ENCODE data around the gene RUNX3.

The RUNX3 gene

DNA sequence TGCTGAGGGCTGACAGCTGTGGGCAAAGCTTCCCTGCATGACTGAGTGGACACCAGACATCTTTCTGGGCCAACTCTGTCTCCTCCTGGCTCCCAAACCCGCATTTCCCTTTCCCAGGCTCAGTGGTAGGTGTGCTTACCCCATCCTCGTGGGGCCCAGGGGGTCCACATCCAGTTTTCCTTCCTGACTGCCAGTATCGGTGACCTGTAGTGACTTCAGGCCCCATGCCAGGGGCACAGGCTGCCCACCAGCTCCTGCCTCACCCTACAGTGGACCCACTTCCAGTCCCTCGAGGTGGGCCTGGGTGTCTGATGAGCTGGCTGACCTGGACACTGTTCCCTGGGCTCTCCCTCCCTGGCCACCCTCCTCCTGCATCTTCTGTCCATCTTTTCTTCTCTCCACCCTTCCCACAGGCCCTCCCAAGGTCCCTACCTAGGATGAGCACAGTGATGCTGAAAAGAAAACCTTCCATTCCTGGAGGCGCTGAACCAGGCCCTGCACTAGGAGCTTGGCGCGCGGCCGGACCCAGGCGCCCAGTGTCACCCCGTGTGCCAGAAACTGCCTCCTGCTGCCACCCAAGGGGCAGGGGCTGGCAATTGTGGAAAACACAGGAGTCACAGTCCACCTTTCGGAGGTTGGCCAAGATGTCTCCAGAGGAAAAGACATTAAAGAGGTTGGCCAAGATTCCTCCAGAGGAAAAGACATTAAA, 67.1 kb downstream of the RUNX3 start:
- no peak for DNase-seq (ENCODE audit: low spot score)

DNA sequence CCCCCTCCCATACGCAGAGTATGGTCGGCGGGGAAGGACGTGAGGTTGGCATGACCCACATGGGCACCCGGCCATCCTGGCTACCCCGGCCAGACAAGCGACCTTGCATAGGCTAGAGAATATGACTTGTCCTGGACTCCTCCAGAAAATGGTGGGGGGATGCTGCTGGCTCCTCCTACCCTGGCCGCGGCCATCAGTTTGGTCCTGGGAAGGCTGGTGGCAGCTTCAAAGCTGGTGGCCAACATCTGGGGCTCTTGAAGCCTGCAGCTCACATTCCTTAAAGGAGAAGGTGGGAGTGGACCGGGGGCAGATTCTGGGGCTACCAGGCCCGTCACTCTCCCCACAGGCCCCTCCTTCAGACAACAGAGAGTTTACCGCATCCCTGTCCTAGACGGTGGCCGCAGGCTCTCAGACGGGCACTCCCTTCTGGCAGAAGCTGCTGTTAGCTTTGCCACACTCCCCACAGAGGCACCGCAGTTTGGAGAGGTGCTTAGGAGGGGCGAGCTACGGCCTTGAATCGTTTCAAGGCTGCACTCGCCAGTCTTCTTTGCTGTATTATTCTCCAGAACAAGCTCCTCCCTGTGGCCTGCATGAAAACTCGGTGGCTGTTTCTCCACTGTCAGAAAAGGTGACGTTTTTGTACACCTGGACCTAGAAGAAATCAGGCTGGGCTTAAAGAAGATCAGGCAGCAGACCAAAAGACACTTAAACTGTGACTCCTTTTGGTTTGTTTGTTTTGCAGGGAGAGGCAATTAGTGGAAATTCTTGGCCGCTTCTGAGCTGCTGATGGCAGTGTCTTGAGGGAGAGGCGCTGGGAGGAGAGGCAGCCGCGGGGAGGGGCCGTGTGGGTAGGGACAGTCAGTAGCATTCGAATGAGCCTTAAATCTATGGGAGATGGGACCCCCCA, 68.0 kb downstream of the RUNX3 start:
- DNase-seq (ENCODE audit: low spot score), result peak; percentile 37

DNA sequence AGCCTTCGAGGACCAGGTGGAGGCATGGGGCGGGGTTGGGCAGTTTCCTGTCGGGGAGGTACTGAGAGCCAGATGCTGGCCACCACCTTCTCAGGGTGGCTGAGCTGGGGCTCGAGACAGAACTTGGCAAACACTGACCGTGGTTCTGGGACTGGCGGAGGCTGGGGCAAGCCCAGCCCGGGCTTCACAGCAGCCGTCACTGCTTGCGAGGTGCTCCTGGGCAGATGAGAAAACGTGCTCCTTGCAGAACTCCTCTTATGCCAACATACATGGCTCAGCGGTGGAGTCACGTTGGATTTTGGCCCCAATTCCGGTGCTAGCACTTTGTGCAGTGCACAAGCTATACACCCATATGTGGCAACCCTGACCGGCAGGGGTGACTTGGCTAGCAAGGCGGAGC, 69.2 kb downstream of the RUNX3 start:
- no peak for DNase-seq (ENCODE audit: low spot score)

DNA sequence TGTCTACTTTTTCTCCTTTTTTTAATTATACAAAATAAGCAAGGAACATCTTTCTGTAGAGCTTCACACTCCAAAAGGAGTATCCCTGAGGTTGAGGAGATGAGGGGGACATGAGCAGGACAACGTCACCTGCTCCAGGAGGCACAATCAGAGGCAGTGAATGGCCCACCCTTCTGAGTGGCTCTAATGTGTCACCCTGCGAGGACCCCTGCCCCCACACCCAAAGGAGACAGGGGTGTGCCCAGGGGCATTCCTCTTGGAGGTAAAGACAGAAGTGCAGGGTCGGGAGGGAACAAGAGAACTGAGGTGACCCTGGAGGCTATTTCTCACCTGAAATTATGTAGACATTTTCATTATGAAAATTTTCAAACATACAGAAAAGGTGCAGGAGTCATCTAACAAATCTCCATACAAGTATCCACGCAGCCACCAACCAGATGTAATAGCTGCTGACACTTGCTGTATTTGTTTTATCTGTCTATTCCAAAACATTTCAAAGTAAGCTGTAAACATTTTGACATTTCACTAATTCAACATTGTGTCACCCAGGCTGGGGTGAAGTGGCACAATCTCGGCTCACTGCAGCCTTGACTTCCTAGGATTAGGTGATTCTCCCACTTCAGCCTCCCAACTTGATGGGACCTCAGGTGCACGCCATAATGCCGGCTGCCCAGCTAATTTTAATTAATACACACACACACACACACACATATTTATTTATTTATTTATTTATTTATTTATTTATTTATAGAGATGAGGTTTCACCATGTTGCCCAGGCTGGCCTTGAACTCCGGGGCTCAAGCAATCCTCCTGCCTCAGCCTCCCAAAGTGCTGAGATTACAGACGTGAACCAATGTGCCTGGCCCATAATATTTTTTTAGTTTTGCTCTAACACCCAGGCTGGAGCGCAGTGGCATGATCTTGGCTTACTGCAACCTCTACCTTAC, 70.7 kb downstream of the RUNX3 start:
- no peak for DNase-seq (ENCODE audit: low spot score)

DNA sequence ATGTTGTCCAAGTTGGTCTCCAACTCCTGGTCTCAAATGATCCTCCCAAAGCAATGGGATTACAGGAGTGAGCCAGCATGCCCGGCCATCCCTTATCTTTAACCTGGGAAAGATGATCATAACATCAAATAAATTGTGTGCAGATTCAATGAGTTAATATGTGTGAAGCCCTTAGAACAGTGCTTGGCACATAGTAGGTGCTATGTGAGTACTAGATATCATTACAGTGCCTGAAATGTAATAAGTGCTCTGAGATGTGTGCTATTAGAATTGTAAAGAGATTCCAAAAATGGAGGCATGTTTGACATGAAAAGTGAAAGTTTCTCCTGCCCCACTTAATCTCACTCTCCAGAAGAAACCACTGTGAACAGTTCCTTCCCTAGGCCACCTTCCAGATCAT, 71.8 kb downstream of the RUNX3 start:
- no peak for DNase-seq (ENCODE audit: low spot score)

DNA sequence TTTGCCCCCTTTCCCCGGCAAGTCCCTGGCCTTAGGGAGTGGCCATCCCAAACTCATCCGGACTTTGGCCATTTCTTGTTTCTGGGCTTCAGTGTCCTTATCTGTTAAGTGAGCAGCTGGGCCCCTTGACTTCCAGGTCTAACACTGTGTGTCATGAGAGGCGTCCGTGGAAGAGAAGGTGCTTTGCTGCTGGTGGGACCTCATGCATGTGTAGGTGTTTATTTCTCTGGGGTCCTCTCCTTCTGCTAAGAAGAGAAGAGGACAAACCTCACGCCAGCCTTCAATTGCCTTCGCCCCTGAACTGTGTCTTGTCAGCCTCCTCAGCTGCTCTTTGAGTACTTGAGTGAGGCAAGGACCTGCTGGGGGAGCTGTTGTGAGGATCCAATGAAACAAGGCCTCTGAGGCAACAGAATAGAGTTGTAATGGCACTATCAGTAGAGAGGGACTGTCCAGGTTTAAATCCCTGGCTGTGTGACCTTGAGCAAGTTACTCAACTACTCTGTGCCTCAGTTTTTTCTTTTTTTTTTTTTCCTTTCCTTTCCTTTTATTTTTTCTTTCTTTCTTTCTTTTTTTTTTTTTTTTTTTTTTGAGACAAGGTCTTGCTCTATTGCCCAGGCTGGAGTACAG, 72.5 kb downstream of the RUNX3 start:
- no peak for DNase-seq (ENCODE audit: low spot score)

DNA sequence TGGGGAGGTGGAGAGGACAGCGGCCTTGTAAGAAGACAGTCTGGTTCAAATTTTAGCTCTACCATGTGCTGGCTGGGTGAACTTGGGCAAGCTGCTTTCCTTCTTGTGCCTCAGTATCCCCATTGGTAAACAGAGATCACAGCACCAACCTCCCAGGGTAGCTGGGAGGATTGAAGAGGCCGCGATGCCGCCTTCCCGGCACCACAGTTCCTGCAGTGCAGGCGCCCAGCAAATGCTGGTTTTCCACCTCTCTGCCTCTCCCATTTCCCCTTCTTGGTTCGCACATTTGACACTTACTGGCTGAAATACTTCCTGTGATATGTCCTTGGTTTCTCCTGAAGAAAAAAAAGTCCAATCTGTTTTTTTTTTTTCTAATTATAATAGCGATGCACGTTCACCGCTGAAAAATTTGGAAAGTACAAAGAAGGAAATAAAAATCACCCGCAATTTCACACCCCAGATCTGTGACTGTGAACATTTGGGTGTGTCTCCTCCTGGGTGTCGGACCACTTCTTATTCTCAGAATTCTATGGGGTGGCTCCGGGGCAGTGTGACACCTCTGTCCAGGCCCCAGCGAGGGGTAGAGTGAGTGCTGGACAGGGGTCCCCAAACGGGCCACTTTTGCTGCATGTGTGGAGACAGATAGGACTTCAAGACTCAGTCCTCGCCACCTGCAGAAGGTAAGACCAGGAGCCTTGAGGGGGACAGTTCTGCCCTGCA, 73.1 kb downstream of the RUNX3 start:
- no peak for DNase-seq (ENCODE audit: low spot score)

DNA sequence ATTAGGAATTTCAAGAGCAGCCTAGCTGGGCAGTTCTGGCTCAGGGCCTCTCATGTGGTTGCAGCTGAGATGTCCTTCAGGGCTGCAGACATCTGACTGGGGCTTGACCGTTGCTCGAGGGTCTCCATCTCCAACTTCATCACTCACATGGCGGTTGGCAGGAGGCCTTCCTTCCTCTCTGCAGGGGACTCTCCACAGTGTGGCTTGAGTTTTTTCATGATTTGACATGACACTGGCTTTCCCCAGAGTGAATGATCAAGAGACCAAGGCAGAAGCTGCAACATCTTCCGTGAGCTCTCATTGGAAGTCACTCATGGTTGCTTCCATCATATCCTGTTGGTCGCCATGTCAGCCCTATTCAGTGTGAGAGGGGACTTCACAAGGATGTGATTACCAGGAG, 74.6 kb downstream of the RUNX3 start:
- DNase-seq (ENCODE audit: low spot score), result no peak

DNA sequence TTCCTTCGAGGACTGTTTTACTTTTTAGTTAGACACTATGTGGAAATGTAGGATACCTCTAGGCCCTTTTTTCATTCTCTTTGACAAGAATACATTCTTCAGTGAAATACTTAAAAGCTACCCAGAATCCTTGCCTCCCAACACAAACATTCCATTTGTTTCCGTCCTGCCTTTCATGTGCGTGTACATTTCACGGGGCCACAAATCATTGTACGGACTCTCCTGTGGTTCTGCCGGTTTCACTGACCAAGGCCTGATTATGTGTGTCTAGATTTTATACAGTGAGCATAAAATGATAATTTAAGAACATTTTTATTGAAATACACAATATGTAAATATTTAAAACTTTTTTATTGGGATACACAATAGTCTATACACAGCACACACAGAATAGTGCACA, 76.4 kb downstream of the RUNX3 start:
- DNase-seq (ENCODE audit: low spot score), result no peak

DNA sequence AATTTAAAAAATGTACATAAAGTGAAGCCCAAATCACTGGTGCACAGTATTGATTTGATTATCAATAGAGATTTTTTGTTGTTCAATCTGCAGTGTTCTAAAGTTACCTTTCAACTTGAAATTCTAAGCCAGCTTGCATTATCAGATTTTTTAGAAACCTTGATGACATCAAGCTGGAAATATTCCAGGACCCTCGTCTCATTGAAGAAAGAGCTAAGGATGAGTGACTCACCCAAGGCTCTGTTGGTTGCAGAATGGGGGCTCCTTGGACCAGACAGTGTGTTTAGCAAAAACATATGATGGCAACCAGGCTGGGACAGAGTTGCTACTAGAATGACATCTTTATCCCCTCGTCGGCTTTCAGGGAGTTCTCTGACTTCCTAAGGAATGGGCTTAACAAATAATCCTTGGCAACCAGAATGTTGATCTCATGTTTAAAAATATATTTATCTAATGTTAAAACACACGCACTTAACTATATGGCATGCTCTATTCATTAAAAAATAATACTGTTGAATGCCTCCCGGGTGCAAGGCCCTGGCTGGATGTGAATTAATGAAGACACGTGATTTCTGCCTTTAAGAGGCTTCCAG, 79.7 kb downstream of the RUNX3 start:
- no peak for DNase-seq (ENCODE audit: low spot score)

DNA sequence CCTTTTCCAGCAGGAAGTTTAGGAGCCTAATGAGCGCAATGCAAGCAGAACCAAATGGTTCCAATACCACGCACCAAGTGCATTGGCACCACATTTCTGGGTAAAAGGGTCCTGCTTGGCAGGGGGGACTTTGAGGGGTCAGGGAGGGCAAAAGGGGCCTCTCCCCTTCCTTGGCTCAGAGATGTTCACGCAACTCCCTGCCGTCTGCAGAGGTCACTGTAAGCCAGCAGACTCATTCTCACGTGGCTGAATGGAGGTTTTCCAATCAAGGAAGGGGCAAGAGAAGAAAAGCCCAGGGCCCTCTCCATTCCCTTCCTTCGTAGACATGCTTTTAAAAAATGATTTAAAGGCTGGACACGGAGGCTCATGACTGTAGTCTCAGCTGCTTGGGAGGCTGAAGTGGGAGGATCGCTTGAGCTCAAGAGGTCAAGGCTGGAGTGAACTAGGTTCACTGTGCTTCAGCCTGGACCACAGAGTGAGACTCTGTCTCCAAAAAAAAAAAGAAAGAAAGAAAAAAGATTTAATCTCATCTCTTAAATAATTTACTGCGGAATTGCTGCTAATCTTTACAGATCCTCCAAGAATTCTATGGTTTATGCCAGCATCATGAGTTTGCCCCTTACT, 80.3 kb downstream of the RUNX3 start:
- DNase-seq (ENCODE audit: low spot score), result no peak
